HG03139 (cell line): ENCODE data around the gene MFSD6L.

Experiments
- ATAC-seq: cut with Tn5 transposase; IDR thresholded peaks from one replicate; pipeline ENCODE4 v1.9.1; 2021; ENCODE audit not compliant: unreplicated experiment

MFSD6L gene

DNA sequence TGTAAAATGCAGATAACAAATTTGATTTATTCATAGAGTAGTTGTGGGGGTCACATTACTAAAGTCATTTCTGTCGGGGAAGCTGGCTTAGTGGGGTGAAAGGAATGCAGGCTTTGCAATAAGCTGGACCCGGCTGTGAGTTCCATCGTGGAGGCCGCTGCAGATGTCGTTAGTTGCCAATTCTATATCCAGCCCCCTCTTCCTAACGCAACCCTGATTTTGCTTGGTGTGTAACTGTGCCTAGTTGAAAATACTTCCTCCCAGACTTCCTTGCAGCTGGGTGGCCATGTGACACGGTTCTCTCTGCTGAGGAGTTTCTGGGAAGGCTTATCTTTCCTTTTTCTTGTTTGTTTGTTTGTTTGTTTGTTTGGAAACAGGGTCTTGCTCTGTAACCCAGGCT lies 4.5 kb downstream of the MFSD6L start:
- no peak for ATAC-seq

- no peak for ATAC-seq
Measured at GRCh38 chr17:8793649-8794048, 5.5 kb downstream of the MFSD6L start.

DNA sequence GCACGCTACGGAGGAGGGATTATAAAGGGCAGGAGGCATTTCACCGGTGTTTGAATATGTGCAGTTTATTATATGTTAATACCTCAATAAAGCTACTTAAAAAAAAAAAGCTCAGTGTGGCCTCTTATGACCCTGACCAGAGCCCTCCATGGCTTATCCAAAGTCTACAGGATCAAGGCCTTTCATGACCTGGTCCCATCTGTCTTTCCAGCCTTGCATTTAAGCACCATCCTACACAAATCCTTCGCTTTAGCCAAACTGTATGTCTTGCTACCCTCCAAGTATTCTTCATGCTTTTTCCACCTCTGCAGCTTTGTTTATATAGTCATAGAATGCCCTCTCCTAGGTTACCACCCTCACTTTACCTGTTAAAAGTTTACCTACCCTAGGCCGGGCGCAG lies 6.5 kb downstream of the MFSD6L start:
- ATAC-seq: no peak

DNA sequence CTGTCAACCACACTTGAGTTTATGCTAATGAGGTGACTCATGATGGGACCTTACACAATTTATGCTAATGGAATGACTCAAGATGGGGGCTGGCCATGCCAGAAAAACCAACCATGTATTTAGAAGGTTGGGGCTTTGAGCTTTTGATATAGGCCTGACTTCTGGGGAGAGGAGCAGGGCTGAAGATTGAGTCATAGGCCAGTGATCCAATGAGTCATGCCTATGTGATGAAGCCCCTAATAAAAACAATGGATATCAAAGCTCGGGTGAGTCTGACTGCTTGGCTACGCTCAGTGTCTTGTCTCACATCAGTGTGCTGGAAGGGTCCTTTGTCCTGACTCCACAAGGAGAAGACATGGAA lies 7.3 kb downstream of the MFSD6L start:
- no peak for ATAC-seq

GRCh38 chr17:8791248-8791909 lies 7.8 kb downstream of the MFSD6L start:
- no peak for ATAC-seq

GRCh38 chr17:8789743-8790142 lies 9.4 kb downstream of the MFSD6L start:
- no peak for ATAC-seq

DNA sequence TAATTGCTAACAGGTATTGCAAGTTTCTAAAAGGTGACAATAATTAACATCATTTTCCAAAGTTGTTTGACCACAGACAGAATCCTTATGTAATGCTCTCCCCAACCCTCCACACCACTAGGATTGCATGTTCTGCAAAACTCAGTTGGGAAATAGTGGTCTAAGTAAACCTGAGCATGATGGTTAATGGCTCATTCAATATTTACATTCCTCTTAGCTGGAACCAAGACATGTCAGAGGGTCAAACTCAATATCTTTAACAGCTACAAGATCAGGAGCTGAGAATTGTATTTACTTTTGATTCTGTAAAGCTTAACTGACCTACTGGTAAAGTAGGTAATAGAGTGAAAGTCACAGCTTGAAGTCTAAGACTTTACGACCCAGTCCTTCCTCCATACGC lies 10.2 kb downstream of the MFSD6L start:
- no peak for ATAC-seq

GRCh38 chr17:8785547-8786413 lies 13.4 kb downstream of the MFSD6L start:
- no peak for ATAC-seq

DNA sequence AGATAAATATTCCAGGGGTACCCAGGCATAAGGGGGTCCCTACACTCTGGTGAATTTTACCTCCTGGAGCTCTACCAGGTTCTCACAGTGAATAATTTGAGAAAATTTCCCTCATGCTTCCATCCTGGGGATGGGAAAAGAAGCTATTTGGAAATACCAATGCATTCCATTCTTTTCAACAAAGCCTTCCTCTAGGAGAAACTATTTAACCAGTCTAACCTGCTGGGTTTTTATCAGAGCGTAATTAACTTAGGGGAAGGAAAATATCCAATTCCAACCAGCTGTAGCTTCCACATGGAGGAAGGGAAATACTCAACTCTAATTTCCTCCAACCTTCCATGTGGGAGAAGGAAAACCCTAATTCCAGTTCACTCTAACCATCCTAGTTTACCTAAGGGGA lies 17.0 kb downstream of the MFSD6L start:
- no peak for ATAC-seq

DNA sequence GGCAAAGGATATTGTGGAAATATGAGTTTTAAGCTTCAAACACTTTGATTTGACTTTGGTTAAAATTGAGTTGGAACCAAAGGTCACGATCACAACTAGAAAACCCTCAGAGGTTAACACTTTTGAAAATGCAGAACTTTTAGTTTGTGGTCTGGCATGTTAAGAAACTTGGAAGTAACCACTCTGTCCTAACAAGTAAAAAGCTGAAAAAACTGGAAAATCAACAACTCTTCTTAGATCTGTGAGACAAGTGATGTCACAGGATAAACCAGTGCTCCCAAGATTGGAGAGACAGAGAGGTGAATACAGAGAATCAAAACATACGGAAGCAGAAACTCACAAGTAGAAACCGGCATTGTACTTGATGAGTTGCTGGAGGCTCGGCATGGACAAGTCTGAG lies 17.4 kb downstream of the MFSD6L start:
- ATAC-seq: no peak

DNA sequence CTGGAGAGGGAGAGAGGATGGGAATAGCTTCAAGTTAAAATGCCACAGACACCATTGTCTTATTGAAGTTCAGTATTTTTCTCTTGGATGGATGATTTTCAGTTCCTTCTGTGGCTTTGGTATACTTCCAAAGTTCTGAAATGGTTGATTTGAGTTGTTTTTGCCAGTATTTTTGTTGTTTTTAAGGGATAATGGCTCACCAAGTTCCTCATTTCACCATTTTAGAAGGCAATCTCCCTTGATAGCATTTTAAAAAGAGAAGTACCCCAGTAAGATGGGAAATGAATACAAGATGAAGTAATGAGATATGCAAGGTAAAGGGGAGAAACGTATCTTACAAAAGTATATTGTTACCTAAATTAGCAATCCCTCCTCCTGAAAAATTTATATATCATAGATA lies 22.3 kb downstream of the MFSD6L start:
- no peak for ATAC-seq

DNA sequence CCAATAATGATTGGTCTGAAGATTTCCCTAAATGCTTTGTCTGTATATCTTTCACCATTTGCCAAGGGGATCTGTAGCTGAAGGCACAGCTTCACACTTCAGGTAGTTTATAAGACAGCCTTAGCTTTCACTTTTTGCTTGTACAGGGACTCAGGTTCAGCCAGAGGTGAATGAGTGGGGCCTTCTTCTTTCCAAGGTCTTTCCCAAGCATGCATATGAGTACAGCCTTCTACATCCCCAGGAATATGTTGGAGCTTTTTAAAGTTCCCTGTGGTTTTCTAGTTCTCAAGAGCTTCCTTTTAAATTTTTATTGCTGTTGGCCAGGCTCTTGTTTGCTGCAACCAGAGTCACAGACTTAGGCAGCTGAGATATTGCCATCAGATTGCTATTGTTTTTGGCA lies 22.9 kb downstream of the MFSD6L start:
- no peak for ATAC-seq

GRCh38 chr17:8766731-8767130 lies 32.4 kb downstream of the MFSD6L start:
- ATAC-seq: no peak

GRCh38 chr17:8762012-8762411 lies 37.2 kb downstream of the MFSD6L start:
- ATAC-seq: no peak

DNA sequence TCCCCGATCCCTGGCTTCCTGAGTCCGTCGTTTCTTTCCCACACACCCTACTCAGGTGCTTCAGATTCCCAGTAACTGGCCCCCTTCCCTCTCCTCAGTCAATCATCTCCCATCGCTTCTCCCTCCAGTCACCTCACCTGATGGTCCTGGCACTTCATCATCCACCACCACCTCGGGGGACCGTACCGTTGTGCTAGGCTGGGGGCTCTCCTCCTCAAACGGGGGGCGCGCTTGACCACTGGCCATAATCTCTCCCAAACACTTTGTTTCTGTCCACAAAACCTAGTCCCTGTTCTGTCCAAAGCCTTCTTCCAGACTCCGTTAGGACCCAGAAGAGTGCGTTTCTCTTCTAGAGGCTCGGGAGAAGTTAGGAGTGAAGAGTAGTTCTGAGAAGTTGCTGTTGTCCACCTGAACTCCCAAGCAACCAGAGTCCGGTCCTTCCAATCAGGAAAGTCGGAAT lies 41.0 kb downstream of the MFSD6L start, which contains the start of gene SPDYE4:
Gene SPDYE4, minus strand, starts transcription at position 410 of the 460 bp plus-strand sequence. Its CDS starts 164 bp downstream, at position 246.
- no peak for ATAC-seq

DNA sequence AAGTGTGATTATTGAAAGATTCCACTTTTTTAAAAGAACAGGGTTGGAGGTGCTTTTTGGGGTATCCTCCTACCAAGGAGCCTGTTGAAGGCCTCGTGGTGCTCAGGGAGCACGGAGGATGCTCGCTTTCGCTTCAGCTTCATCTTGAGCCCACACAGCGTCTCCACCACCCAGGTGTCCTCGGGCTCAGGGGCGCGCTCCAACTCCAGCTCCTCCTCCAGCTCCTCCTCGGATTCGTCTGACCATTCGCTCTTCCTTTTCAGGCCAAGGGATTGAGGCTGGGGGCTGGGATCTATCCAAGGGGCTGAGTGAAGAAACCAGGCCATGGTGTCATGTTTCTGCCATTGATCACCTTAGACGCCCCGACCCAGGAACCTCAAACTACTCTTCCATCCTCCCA lies 42.0 kb downstream of the MFSD6L start:
- no peak for ATAC-seq

DNA sequence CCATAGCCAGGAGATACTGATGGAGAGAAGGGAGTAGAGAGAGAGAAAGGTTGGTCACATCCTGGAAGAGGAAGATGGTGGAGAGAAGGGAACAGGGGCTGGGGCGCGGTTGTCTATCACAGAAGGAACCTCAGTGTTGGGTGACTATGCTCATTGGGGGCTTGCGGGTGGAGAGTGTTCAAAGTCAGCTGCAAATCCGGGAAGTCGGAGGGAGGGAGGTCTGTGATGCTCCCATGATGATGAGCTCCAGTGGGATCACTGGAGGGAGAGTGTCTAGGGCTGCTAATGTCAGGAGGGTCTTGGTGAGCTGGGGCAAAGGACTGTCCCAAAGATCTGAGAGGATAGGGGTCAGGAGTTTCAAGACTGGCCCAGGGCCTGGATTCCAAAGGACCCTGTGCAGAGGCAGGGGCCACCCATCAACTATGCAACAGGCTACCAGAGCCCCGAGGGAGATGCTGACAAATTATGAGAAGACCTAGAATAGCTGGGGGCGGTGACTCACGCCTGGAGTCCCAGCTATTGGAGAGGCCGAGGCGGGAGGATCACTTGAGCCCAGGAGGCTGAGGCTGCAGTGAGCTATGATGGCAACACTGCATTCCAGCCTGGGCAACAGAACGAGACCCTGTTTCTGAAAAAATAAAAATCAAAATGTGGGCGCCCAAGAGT lies 43.4 kb downstream of the MFSD6L start:
- no peak for ATAC-seq

DNA sequence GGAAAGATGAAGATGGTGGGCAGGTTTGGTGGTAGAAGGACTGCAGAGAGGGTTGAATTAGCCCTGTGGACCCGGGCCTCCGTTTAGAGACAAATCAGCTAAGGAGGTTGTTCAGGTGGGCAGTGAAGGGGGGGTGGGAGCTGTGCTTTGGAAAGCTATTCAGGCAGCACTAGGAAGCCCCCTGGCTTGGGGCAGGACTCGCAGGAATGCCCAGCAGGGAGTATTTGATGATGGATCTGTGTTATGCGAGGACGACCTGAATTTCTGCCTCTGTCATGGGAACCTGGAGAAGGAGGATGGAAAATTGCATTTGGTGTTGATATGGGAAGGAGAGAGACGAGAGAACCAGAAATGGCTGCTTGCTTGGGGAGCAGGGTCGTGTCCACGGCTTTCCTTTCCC lies 44.3 kb downstream of the MFSD6L start:
- ATAC-seq: no peak

DNA sequence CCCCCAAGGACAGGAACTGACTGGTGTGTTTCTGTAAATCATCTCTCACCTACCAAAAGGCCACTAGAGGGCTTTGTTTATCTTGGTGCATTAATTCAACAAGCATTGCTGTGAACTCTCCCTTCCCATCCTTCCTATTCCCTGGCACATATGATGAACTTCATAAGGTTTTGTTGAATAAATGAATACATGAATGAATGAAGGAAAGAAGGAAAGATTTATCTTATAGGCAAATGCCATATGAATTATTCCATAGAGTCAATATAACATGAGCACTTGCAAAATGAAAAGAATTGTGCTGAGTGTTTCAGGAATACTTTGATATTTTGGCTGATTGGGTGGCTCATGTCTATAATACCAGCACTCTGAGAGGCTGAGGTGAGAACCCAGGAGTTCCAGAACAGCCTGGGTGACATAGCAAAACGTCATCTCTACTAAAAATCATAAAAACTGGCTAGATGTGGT lies 45.2 kb downstream of the MFSD6L start:
- no peak for ATAC-seq

DNA sequence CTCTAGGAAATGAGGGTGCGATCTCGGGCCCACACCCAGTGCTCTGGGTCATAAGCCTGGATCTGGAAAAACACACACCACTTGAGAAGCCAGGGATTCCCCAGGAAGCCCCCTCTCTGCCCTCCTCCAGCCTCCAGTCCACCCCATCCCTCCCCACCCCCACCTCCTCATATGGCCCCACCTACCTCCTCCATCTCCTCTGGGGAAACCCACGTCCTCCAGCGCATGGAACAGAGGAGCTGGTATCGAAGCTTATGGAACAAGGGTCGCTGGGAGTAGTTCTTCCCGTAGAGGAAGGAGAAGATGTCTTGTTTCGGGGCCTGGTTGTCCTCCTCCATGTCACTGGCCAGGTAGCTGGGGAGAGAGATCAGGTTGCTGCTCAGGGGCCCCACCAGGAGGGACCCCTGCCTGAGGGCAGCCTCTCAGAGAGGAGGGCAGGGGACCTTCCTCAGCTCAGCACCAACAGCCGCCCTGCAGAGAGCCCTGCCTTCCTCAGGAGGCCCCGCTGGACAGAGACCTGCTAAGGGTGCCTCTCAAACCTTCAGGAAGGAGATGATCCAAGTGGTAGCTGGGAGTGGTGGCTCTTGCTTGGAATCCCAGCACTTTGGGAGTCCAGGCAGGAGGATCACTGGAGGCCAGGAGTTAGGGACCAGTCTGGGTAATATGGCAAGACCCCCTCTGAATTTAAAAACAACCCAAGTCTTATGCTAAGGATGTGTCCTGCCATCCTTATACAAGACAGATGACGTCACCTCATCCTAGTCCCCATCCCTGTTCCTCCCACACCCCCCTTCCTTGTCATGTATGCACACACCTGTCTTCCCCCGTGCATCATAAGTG lies 45.8 kb downstream of the MFSD6L start:
- ATAC-seq: no peak

DNA sequence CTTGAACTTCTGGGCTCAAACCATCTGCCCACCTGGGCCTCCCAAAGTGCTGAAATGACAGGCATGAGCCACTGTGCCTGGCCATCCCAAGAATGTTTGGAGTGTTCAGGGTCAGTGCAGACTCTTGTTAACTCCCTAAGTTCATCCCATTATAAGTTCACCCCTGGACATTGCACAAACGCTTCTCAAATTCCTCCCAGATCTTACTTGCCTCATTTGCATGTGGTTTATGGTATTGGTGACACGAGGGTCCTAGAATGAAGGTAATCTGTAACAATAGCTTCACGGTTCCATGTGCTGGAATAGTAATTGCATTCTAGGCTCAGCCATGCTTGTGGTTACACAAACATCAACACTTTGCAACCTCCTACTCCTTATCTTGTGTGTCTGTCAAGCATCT lies 49.5 kb downstream of the MFSD6L start:
- no peak for ATAC-seq
